HL-60/S4 treated with retinoic acid at 250 ng/mL for 4 days and 3 days (cell line): ENCODE measurements around the gene KRT20.

ENCODE experiments used
- in situ Hi-C: fragments of 300-500 bp; cut with MboI; formaldehyde crosslinking; loops from 2 replicates; pipeline ENCODE4 v1.7.0; 2022; ENCODE audit warnings: low sequenced_read_pairs

Gene KRT20

DNA sequence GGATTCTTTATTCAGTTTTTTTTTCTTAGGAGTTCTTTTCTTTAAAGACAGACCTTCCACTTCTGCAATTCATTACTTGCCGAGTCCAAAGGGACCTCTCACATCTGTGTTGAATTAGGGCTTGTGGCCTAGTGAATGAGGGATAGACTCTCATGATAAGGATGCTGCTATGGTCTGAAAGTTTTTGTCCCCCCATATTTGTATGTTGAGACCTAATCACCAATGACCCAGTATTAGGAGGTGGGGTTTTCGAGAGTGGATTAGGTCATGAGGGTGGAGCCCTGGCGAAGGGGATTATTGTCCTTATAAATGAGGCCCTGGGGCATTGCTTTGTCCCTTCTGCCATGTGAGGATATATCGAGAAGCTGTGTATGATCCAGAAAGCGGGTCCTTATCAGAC is 27.5 kb downstream of the KRT20 start:
- in situ Hi-C loops: no loop called here

DNA sequence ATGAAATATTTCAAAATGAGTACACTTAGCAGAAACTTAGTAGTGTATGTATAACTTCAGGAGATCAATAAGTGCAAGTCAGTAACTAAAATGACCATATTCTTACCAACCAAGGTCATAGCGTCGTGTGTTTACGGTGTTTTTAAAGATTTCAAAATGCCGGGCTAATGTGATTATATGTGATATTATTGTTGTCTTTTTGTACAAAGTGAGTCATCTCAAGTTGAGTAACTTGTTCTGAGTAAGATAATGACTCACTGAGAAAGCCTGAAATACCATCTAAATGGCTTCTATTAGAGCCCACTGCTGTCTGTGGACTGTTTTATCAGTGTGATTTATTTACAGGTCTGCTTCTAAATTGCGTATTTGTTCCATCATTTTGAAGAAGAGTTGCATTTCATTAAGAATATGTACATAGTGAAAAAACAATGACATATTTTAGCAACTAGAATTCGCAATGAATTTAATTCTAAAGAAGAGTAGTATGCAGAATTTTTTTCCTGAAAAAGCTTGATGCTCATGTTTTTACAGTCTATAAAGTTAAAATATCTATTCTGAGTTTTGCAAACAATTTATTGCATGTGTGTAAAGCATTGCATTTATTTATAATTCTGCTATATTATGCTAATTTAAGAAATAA is 30.7 kb downstream of the KRT20 start:
- in situ Hi-C loops: no loop called here

DNA sequence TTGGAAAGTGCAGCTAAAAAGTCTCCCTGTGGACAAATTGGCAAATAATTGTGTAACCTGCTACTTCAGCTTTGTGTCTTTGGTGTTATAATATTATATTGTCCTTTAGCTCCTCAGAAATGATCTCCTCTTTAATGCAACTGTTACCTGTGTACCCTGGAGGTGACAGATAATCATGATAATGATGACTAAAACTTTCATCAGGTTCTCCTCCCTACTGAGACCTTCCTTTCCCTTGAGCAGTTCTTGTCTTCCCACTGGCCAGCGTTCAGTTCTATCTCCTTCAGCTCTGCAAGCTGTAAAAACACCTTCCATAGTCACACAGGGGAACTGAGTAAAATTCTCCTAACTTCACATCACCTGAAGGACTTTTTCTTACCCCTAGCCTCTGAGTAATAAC is 32.7 kb downstream of the KRT20 start:
- in situ Hi-C loops: no loop called here

DNA sequence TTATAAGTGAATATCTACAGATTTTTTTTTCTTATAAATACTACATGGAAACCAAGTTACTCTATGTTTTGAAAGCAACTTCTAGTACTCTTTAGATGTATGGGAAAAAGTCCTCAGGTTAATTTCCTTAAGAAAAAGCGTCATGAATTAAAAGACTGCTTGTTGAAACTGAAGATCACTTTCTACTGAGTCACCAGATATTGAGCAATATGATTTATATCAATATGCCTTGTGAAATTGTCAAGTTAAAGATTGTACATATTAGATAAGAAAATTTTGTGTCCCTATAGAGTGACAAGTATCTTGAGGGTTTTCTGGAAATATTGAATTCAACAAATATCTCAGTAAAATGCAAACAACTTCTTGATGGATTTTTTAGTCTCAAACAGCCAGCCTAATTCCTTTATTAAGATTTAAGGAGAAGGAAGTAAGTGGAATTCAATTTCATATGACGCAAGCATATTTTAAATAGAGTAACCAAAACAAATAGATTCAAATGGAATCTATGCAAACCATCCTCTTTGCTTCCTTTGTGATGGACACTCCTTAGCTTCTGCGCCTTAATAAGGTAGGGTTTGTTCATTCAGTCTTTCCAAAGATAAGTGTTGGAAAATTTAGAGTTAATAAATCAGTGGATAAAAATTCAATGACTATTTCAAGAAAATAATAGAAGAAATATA is 34.6 kb downstream of the KRT20 start:
- in situ Hi-C loops: no loop called here

DNA sequence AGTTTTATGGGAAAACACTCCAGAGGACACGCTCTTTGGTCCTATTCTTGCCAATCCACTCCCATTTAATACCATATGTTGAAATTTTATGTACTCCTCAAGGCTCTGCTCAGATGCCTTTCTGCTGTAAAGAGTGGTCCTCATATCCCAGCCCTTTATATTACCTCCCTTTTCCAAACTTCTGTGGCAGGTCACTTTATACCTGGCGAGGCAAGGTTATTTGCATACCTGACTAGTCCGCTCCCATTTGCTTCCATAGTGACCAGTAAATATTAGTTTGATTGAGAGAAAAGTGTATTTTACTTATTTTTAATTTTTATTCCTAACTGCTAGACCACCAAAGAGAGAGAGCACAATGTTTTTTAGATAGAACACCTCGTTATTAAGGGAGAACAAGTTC is 35.3 kb downstream of the KRT20 start:
- in situ Hi-C loops: no loop called here

DNA sequence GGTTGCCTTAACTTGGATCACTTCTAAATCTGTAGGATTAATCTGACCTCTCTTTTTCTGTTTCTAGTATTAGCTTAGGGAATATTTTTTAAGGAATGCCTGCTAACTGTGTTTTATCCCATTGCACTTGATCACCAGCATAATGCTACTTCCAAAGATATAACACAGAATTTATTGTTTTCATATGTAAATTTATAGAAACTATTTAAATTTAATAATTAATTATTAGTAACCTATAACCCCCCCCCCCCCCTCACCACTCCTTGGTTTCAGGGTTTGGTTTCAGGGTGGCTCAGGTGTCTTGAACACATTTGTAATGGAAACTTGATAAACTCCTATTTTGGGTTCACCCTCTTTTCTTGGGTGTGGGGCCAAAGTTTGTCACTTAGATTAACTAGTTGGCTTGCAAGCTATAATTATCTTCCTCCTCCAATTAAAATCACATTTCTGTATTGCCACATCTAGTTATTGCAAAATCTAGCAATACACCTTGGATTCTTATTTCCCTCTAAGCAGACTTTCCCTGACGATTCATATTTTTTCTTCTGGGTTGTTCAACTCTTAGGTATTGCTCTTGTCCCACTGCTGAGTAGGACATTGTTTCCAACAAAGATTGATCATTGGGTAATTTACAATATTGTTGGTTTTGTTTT is 36.3 kb downstream of the KRT20 start:
- in situ Hi-C loops: no loop called here

DNA sequence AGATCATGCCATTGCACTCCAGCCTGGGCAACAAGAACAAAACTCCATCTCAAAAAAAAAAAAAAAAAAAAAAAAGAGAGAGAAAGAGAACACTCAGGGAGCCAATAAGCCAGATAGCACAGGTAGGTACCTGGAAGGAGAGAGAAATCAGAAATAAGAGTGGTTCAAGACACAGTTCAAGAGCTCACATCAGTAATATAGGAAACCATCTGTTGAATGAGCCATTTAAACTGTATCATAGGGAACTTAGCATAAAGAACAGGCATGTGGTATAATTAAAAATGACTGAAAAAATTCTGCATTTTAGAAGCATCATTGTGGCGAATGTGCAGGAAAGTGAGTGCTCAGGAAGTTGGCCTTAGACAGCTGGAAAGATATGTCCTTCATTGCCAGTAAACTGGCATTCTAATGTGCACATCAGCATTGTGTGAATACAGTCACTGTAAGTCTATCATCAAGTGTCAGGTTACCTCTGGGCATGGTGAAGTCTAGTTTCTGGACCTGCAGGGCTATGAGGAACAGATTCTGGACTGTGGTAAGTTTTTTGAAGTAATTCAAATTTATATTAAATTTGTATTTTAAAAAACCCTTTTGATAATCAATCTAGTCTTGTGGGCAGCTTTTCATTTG is 38.4 kb downstream of the KRT20 start:
- in situ Hi-C loops: no loop called here

DNA sequence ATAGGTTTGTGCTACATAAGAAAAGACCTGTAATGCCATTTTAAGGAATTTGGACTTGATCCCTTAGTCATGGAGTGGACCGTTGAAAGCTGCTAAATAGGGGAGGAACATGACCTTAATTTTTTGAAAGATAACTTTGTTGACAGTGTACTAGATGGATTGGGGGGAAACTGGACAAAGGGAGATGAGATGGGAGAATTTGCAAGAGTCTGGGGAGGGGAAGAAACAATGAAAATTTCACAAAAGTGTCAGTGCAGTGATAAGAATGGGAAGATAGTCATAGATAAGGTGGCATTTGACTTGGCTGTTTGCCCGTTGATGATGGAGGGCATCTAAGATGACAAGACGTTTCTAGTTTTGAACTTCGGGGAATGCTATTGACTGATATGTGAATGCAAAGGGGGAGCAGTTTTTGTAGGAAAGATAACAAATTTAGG is 40.4 kb downstream of the KRT20 start:
- in situ Hi-C loops: no loop called here

DNA sequence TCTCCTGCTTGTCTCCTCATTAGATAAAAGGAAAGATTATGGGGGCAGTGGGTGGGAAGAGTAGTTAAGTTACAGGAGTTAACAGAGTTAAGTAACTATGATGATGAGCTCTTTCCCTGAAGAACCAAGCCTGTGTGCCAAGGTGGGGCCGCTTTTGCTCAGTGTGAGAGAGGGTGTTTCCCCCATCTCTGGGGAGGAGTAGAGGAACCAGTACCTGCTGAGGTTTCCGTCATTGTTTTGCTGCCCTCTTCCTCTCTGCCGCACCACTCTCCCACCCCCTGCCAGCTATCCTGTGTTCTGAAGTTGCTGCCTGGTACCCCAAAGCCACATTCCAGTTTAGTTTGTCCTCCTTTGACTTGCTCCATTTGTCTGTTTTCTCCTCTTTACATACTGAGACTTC is 41.8 kb downstream of the KRT20 start:
- in situ Hi-C loops: no loop called here

DNA sequence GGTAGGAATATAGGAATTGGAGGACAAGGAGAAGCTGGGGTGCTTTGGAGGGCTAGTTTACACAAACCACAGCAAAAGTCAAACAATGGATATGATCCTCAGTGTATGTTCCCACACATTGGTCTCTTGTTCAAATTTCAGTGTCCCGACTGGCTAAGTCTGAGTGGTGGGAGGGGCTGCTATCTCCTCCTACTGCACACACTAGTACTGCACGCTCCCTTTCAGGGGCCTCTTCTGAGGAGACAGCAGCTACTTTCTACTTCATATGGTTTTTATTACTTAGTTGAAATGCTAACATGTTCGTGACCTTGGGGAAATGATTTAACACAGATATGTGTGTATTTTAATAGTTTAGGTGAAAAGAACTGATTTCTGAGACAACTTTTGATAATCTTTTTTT is 43.8 kb downstream of the KRT20 start:
- in situ Hi-C loops: no loop called here

DNA sequence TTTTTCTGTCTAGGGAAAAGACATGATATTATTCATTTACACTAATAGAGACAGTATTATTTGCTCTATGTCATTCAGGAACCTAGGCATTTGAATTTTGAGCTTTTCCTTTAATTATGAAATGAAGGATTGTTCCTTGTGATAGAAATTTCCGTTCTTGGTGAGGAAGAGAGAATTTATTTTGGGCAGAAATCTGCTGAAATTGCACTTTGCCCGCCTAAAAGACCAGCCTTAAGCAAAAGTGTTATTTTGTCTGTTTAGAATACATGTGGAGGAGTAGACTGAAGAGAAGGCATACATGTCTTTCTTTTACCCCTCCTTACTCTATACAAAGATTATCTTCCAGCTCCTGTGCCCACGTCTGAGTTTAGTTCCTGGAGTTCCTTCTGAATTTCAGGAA is 45.8 kb downstream of the KRT20 start:
- in situ Hi-C loops: no loop called here

DNA sequence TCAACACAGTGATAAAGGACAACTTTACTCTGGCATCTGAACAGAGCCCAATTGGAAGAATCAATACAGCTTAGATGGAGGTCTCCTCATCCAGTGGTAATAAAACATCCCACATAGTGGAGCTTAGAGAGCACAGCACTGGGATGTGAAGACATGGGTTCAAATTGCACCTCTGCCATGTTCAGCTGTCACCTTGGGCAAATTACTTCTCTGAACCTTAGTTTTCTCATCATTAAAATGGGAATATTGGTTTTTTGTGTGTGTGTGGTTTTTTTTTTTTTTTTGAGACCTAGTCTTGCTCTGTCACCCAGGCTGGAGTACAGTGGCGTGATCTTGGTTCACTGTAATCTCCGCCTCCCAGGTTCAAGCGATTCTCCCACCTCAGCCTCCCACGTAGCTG is 49.0 kb downstream of the KRT20 start:
- in situ Hi-C loops: no loop called here

DNA sequence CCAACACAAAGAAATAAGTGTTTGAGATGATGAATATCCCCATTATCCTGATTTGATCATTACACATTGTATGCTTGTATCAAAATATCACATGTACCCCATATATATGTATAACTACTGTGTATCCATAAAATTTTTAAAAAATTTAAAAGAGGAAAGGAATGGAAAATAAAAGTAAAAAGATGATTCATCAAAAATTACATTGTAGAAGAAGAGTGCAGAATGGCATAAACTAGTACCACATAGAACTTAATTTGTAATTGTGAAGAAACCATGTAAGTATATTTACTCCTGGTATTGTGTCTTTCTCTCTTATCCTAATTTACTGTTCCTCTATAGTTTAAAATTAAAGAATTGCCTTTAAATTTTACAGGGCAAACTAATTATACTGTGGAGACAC is 51.2 kb downstream of the KRT20 start:
- in situ Hi-C loops: no loop called here

DNA sequence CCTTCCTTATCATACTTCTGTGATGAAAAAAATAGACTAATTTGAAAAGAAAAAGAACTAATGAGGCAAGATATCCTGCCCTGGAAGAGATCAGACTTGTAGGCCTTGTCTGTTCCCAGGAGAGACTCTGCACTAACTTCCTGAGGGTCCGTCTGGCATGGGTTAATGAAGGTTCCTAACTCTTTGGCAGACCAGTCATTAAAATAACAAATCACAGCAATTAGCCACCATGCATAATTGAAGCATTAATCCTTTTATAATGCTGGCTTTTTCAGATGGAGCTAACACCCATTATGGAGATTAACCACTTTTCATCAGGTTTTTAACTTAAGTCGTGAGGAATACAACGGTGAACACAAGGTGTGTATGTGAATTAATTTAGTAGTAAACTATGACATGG is 52.2 kb downstream of the KRT20 start:
- in situ Hi-C loops: no loop called here

DNA sequence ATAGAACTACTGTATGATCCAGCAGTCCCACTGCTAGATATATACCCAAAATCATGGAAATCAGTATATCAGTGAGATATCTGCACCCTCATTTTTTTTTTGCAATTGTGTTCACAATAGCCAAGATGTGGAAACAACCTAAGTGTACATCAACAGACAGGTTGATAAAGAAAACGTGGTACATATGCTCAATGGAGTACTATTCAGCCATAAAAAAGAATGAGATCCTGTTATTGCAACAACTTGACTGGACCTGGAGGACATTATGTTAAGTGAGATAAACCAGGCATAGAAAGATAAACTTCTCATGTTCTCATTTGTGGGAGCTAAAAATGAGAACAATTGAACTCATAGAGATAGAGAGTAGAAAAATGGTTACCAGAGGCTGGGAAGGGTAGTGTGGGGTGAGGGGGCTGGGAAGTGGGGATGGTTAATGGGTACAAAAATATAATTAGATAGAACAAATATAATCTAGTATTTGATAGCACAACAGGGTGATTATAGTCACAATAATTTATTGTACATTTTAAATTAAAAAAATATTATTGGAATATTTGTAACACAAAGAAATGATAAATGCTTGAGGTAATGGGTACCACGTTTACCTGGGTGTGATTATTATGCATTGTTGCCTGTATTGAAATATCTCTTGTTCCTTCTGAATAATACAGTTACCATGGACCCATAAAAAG is 54.8 kb downstream of the KRT20 start:
- in situ Hi-C loops: no loop called here

DNA sequence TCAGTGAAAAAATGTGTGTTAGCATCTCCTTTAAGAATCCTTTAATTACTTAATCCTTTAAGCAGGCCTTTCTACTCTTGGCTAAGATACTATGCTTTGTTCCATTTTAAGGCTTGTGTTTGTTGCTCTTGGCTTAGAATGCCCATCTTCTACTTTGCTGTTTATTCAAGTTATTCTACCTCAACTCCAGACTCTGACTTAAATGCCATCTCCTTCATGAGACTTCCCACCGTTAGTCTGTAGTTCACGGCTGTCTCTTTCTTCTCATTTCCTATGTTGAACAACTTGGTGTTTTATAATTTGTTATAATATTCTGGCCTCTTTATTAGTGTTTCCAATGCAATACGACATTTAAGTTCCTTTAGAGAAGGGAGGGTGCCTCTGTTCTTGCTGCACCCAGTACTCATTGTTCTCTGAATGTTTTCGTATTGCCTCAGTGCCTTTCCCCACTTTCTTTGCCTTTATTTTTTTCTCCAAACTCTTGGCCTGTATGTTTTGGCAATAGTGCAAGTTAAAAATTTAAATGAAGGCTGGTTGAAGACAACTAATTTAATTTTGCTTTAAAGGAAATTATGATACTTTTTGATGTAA is 56.5 kb downstream of the KRT20 start:
- in situ Hi-C loops: no loop called here

DNA sequence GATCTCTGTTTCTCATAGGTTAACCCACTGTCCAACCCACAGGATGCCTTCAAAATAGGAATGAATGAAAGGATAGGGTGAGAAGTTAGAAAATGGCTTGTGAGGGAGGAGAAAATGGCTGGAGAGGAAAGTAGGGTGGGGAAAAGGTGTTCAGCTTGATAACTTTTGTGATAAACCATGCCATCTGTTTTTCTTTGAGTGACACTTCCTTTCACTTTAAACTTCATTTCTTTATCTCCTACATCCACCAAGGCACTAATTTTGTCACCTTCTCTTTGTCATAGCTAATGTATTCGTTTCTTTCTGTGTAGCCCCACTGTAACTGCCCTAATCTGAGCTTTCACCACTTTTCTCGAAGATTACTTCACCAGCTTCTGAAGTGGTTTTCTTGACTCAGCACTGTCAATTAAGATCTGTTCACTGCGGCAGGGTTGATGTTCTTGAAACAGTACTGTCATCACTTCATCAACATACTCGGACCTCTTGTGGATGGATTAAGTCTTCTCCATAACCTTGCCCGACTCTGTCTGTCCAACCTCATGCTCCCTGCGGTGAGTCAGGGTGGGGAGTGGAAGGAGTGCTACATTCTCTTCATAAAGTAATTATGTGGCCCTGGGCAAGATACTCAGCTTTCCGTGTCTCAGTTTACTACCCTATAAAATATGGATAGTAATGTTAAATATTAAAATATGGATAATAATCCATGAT is 57.1 kb downstream of the KRT20 start:
- in situ Hi-C loops: no loop called here
